WTC11 (cell line): ENCODE results near the gene ZNF398. TPM values are rescaled to one million over a fixed set of nuclear protein-coding genes. Genes with fewer than 3 reads are reported as not detected.

Experiments
- ATAC-seq: fragments of 200-7000 bp; cut with Tn5 transposase; 2 replicates; pipeline ENCODE4 v1.10.0; 2021; ENCODE audit warnings: mild to moderate bottlenecking, moderate library complexity
- Bru-seq: library from RNA; stranded (reverse); fragments of 400-500 nt; gene quantifications from one replicate; lab custom pipeline; 2021; lab: Mats Ljungman, UMichigan
- CTCF ChIA-PET: fragments of 300-600 bp; sonication (Branson Sonifier 250); formaldehyde crosslinking; loops from one replicate; lab custom pipeline; 2021; ENCODE audit warnings: antibody characterized with exemption; lab: Charles Lee
- POLR2A ChIA-PET: fragments of 350-600 bp; sonication (Branson Sonifier 250); formaldehyde crosslinking; loops from one replicate; lab custom pipeline; 2021; ENCODE audit warnings: antibody characterized with exemption; lab: Charles Lee
- DNase-seq: peaks from one replicate; pipeline ENCODE4 v3.0.0; 2021; ENCODE audit warnings: low spot score
- H3K27ac Mint-ChIP-seq: 2 replicates; pipeline ENCODE4 v1.8.0; 2021; ENCODE audit warnings: mixed read lengths
- H3K27me3 Mint-ChIP-seq: 2 replicates; pipeline ENCODE4 v1.8.0; 2021; ENCODE audit warnings: low read depth, mild to moderate bottlenecking, moderate library complexity, mixed read lengths
- H3K36me3 Mint-ChIP-seq: 2 replicates; pipeline ENCODE4 v1.8.0; 2021; ENCODE audit warnings: mixed read lengths
- H3K4me1 Mint-ChIP-seq: 2 replicates; pipeline ENCODE4 v1.8.0; 2022; ENCODE audit warnings: mixed read lengths
- H3K4me3 Mint-ChIP-seq: 2 replicates; pipeline ENCODE4 v1.8.0; 2021; ENCODE audit warnings: mild to moderate bottlenecking, moderate library complexity, mixed read lengths
- H3K9me3 Mint-ChIP-seq: 2 replicates; pipeline ENCODE4 v1.8.0; 2021; ENCODE audit warnings: mixed read lengths
- CBFB ChIP-seq: sonication (generic); formaldehyde crosslinking; IDR thresholded peaks from 2 replicates; pipeline ENCODE4 v1.8.1; 2022; ENCODE audit warnings: mild to moderate bottlenecking, low read depth, missing genetic modification reagents
- ESRRA ChIP-seq: sonication (generic); formaldehyde crosslinking; IDR thresholded peaks from 2 replicates; pipeline ENCODE4 v1.8.1; 2022; ENCODE audit warnings: mild to moderate bottlenecking, missing genetic modification reagents, borderline replicate concordance
- FOXP1 ChIP-seq: sonication (generic); formaldehyde crosslinking; IDR thresholded peaks from 2 replicates; pipeline ENCODE4 v1.8.0; 2022; ENCODE audit warnings: missing genetic modification reagents, mild to moderate bottlenecking, moderate library complexity, borderline replicate concordance
- IRF2 ChIP-seq: sonication (generic); formaldehyde crosslinking; IDR thresholded peaks from 2 replicates; pipeline ENCODE4 v1.8.0; 2022; ENCODE audit warnings: low read depth, missing genetic modification reagents, borderline replicate concordance
- KAT7 ChIP-seq: sonication (generic); formaldehyde crosslinking; IDR thresholded peaks from 2 replicates; pipeline ENCODE4 v1.8.1; 2023; ENCODE audit warnings: missing genetic modification reagents, mild to moderate bottlenecking, borderline replicate concordance
- RELA ChIP-seq: sonication (generic); formaldehyde crosslinking; IDR thresholded peaks from 2 replicates; pipeline ENCODE4 v1.8.1; 2022; ENCODE audit warnings: missing genetic modification reagents, mild to moderate bottlenecking, borderline replicate concordance
- RORB ChIP-seq: fragments of 250-450 bp; sonication (Bioruptor Pico); IDR thresholded peaks from 2 replicates; pipeline ENCODE4 v1.9.0; 2021; ENCODE audit warnings: mild to moderate bottlenecking
- SMAD3 ChIP-seq: sonication (generic); formaldehyde crosslinking; IDR thresholded peaks from 2 replicates; pipeline ENCODE4 v1.8.0; 2022; ENCODE audit warnings: missing genetic modification reagents, mild to moderate bottlenecking, borderline replicate concordance
- ZNF219 ChIP-seq: sonication (generic); formaldehyde crosslinking; IDR thresholded peaks from 2 replicates; pipeline ENCODE4 v1.8.0; 2023; ENCODE audit warnings: missing genetic modification reagents, mild to moderate bottlenecking, borderline replicate concordance
- ZNF423 ChIP-seq: fragments of 250-450 bp; sonication (Bioruptor Pico); IDR thresholded peaks from 2 replicates; pipeline ENCODE4 v2.1.2; 2022; ENCODE audit warnings: mild to moderate bottlenecking, moderate library complexity
- long read RNA-seq, 3 experiments: library from RNA in 1 of 3; library from capped mRNA in 1 of 3; library from polyadenylated mRNA in 1 of 3; unstranded in 2 of 3; stranded (forward) in 1 of 3; transcript quantifications; one replicate each; pipeline ENCODE4 v2.0.0, GENCODE V29; 2021
- total RNA-seq: library from RNA; stranded (reverse); gene quantifications from 3 replicates; pipeline ENCODE4 v1.2.3, GENCODE V29; 2021
- TF ChIP-seq, protein P1 (sequence below): sonication (generic); formaldehyde crosslinking; IDR thresholded peaks from 2 replicates; pipeline ENCODE4 v1.8.0; 2022; ENCODE audit warnings: mild to moderate bottlenecking, missing genetic modification reagents
- TF ChIP-seq, protein P2 (sequence below): fragments of 200-600 bp; IDR thresholded peaks from 2 replicates; pipeline ENCODE4 v1.8.0; 2022; ENCODE audit warnings: antibody characterized with exemption
- TF ChIP-seq, protein P3 (sequence below): fragments of 250-450 bp; sonication (Bioruptor Pico); IDR thresholded peaks from 2 replicates; pipeline ENCODE4 v1.9.0; 2021; ENCODE audit warnings: mild to moderate bottlenecking
- TF ChIP-seq, protein P4 (sequence below): sonication (generic); formaldehyde crosslinking; IDR thresholded peaks from 2 replicates; pipeline ENCODE4 v1.8.0; 2023; ENCODE audit warnings: missing genetic modification reagents
- TF ChIP-seq, protein P5 (sequence below): sonication (generic); formaldehyde crosslinking; IDR thresholded peaks from 2 replicates; pipeline ENCODE4 v1.8.0; 2023; ENCODE audit warnings: mild to moderate bottlenecking, missing genetic modification reagents
- TF ChIP-seq, protein P6 (sequence below): sonication (generic); formaldehyde crosslinking; IDR thresholded peaks from 2 replicates; pipeline ENCODE4 v1.8.1; 2023; ENCODE audit warnings: mild to moderate bottlenecking, moderate library complexity, missing genetic modification reagents

Gene ZNF398, protein sequence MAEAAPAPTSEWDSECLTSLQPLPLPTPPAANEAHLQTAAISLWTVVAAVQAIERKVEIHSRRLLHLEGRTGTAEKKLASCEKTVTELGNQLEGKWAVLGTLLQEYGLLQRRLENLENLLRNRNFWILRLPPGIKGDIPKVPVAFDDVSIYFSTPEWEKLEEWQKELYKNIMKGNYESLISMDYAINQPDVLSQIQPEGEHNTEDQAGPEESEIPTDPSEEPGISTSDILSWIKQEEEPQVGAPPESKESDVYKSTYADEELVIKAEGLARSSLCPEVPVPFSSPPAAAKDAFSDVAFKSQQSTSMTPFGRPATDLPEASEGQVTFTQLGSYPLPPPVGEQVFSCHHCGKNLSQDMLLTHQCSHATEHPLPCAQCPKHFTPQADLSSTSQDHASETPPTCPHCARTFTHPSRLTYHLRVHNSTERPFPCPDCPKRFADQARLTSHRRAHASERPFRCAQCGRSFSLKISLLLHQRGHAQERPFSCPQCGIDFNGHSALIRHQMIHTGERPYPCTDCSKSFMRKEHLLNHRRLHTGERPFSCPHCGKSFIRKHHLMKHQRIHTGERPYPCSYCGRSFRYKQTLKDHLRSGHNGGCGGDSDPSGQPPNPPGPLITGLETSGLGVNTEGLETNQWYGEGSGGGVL
- 57.8 to 63.2 TPM (median 58.9 TPM) in 3 replicates for total RNA-seq
- Bru-seq, nascent RNA: percentile 86 among the genes with signal in this experiment
- long read RNA-seq, experiment 1, transcript ZNF398-202 (6 exons, 2,860 nt): major isoform, 188 of 270 reads
- long read RNA-seq, experiment 1, partial matches to known transcripts: 52 of 270 reads
- long read RNA-seq, experiment 1, other reads (novel, unspliced or antisense): 30 of 270 reads
- long read RNA-seq, experiment 2, transcript ZNF398-202 (6 exons, 2,860 nt): major isoform, 20 of 59 reads
- long read RNA-seq, experiment 2, partial matches to known transcripts: 1 of 59 reads
- long read RNA-seq, experiment 2, other reads (novel, unspliced or antisense): 38 of 59 reads
- long read RNA-seq, experiment 3: 0 reads

DNA sequence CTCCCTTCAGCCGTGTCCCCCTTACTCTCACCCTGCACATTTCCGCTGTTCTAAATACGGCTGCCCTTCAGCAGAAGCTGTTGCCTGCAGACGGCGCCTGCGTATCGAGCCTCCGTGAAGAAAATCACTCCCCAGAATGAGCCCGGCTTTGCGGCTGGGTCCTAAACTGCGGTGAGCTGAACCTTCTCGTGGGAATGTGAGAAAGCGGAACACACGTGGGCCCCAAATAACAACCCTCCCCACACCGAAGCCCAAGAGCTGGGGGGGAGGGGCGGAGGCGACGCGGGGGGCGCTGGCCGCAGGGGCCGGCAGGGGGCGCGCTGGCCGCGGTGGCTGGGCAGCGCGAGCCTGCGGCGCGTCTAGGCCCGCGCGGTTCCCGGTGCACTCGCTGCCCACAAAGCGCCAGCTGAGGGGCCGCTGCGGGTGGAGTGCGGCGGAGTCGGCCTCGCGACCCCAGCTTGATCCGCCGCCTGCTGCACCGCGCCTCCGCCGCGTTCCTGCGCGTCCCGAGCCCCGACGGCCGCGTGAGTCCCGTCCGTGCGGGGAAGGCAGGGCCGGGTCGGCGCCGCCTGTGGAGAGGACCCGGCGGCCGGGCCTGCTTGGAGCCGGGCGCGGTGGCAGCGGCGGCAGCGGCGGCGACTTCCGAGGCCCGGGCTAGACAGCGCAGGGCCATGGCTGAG is at the start of gene ZNF398:
TSS of gene ZNF398 (plus strand) at position 382 of the 680 bp plus-strand sequence. CDS start at position 672, 290 bp downstream.
- no peaks in the 10 kb centered on the region for H3K9me3 Mint-ChIP-seq
- peaks cover 10% of the 10 kb centered on the region for H3K36me3 Mint-ChIP-seq
- H3K4me3 Mint-ChIP-seq: peak within 1 kb of the TSS; percentile 91
- ATAC-seq (peak; percentile 34), DNase-seq (peak; percentile 65)
- H3K27me3 Mint-ChIP-seq: no peaks in the 10 kb centered on the region
- H3K4me1 Mint-ChIP-seq: peaks cover 62% of the 10 kb centered on the region
- POLR2A ChIA-PET: interaction anchor here (0.6 to 4.3 kb wide), 7 partner anchors 10 to 82 kb away, joined by 3 to 35 read pairs (median 5); partner anchors contain the start of genes ZNF282 and ZNF425
- H3K27ac Mint-ChIP-seq: peak within 1 kb of the TSS; percentile 99
- CTCF ChIA-PET: interaction anchor here (0.7 to 4.4 kb wide), 21 partner anchors 10 to 210 kb away, joined by 3 to 40 read pairs (median 3); partner anchors contain the start of genes ZNF282, ZNF425 and ZNF783
- TF ChIP-seq, protein P1, sequence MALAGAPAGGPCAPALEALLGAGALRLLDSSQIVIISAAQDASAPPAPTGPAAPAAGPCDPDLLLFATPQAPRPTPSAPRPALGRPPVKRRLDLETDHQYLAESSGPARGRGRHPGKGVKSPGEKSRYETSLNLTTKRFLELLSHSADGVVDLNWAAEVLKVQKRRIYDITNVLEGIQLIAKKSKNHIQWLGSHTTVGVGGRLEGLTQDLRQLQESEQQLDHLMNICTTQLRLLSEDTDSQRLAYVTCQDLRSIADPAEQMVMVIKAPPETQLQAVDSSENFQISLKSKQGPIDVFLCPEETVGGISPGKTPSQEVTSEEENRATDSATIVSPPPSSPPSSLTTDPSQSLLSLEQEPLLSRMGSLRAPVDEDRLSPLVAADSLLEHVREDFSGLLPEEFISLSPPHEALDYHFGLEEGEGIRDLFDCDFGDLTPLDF (CRISPR knock-in tag): peak; percentile 55; the same call in 1 of the 2 replicates
- TF ChIP-seq CBFB (CRISPR knock-in tag): 0 out of 2 replicates have a peak, but pooled peaks have one; percentile 51
- TF ChIP-seq, protein P2, sequence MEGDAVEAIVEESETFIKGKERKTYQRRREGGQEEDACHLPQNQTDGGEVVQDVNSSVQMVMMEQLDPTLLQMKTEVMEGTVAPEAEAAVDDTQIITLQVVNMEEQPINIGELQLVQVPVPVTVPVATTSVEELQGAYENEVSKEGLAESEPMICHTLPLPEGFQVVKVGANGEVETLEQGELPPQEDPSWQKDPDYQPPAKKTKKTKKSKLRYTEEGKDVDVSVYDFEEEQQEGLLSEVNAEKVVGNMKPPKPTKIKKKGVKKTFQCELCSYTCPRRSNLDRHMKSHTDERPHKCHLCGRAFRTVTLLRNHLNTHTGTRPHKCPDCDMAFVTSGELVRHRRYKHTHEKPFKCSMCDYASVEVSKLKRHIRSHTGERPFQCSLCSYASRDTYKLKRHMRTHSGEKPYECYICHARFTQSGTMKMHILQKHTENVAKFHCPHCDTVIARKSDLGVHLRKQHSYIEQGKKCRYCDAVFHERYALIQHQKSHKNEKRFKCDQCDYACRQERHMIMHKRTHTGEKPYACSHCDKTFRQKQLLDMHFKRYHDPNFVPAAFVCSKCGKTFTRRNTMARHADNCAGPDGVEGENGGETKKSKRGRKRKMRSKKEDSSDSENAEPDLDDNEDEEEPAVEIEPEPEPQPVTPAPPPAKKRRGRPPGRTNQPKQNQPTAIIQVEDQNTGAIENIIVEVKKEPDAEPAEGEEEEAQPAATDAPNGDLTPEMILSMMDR: peak; percentile 88
- TF ChIP-seq, protein P3, sequence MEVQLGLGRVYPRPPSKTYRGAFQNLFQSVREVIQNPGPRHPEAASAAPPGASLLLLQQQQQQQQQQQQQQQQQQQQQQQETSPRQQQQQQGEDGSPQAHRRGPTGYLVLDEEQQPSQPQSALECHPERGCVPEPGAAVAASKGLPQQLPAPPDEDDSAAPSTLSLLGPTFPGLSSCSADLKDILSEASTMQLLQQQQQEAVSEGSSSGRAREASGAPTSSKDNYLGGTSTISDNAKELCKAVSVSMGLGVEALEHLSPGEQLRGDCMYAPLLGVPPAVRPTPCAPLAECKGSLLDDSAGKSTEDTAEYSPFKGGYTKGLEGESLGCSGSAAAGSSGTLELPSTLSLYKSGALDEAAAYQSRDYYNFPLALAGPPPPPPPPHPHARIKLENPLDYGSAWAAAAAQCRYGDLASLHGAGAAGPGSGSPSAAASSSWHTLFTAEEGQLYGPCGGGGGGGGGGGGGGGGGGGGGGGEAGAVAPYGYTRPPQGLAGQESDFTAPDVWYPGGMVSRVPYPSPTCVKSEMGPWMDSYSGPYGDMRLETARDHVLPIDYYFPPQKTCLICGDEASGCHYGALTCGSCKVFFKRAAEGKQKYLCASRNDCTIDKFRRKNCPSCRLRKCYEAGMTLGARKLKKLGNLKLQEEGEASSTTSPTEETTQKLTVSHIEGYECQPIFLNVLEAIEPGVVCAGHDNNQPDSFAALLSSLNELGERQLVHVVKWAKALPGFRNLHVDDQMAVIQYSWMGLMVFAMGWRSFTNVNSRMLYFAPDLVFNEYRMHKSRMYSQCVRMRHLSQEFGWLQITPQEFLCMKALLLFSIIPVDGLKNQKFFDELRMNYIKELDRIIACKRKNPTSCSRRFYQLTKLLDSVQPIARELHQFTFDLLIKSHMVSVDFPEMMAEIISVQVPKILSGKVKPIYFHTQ (CRISPR knock-in tag): no peak
- no peak for TF ChIP-seq RORB
- TF ChIP-seq SMAD3: no peak
- TF ChIP-seq ZNF423 (CRISPR knock-in tag): no peak
- TF ChIP-seq, protein P4, sequence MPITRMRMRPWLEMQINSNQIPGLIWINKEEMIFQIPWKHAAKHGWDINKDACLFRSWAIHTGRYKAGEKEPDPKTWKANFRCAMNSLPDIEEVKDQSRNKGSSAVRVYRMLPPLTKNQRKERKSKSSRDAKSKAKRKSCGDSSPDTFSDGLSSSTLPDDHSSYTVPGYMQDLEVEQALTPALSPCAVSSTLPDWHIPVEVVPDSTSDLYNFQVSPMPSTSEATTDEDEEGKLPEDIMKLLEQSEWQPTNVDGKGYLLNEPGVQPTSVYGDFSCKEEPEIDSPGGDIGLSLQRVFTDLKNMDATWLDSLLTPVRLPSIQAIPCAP: 0 out of 2 replicates have a peak, but pooled peaks have one; percentile 16
- TF ChIP-seq ESRRA (CRISPR knock-in tag): peak; percentile 85; the same call in 1 of the 2 replicates
- TF ChIP-seq IRF2 (CRISPR knock-in tag): no peak
- TF ChIP-seq, protein P5, sequence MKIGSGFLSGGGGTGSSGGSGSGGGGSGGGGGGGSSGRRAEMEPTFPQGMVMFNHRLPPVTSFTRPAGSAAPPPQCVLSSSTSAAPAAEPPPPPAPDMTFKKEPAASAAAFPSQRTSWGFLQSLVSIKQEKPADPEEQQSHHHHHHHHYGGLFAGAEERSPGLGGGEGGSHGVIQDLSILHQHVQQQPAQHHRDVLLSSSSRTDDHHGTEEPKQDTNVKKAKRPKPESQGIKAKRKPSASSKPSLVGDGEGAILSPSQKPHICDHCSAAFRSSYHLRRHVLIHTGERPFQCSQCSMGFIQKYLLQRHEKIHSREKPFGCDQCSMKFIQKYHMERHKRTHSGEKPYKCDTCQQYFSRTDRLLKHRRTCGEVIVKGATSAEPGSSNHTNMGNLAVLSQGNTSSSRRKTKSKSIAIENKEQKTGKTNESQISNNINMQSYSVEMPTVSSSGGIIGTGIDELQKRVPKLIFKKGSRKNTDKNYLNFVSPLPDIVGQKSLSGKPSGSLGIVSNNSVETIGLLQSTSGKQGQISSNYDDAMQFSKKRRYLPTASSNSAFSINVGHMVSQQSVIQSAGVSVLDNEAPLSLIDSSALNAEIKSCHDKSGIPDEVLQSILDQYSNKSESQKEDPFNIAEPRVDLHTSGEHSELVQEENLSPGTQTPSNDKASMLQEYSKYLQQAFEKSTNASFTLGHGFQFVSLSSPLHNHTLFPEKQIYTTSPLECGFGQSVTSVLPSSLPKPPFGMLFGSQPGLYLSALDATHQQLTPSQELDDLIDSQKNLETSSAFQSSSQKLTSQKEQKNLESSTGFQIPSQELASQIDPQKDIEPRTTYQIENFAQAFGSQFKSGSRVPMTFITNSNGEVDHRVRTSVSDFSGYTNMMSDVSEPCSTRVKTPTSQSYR (CRISPR knock-in tag): peak; percentile 82
- TF ChIP-seq, protein P6, sequence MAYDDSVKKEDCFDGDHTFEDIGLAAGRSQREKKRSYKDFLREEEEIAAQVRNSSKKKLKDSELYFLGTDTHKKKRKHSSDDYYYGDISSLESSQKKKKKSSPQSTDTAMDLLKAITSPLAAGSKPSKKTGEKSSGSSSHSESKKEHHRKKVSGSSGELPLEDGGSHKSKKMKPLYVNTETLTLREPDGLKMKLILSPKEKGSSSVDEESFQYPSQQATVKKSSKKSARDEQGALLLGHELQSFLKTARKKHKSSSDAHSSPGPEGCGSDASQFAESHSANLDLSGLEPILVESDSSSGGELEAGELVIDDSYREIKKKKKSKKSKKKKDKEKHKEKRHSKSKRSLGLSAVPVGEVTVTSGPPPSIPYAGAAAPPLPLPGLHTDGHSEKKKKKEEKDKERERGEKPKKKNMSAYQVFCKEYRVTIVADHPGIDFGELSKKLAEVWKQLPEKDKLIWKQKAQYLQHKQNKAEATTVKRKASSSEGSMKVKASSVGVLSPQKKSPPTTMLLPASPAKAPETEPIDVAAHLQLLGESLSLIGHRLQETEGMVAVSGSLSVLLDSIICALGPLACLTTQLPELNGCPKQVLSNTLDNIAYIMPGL (CRISPR knock-in tag): peak; percentile 80; the same call in 1 of the 2 replicates
- TF ChIP-seq FOXP1 (CRISPR knock-in tag): peak; percentile 75
- TF ChIP-seq KAT7 (CRISPR knock-in tag): peak; percentile 76
- TF ChIP-seq RELA (CRISPR knock-in tag): no peak; the same call in 1 of the 2 replicates
- 0 out of 2 replicates have a peak, but pooled peaks have one; percentile 28 for TF ChIP-seq ZNF219 (CRISPR knock-in tag)
